SK-N-SH treated with all-trans-retinoic acid at 6 μM for 48 hours (cell line): ENCODE measurements around the gene RPAP3.

ENCODE experiments used
- ATAC-seq: fragments of 200-7000 bp; cut with Tn5 transposase; 3 replicates; pipeline ENCODE4 v1.9.1; 2020; ENCODE audit warnings: mild to moderate bottlenecking, moderate library complexity
- ARNTL ChIP-seq: fragments of 450-650 bp; formaldehyde crosslinking; IDR thresholded peaks from 2 replicates; pipeline ENCODE4 v1.5.0; 2020; ENCODE audit warnings: low read depth, mild to moderate bottlenecking, moderate library complexity, borderline replicate concordance
- BACH2 ChIP-seq: fragments of 250-450 bp; sonication (Bioruptor Pico); IDR thresholded peaks from 2 replicates; pipeline ENCODE4 v1.9.0; 2021; ENCODE audit warnings: mild to moderate bottlenecking, borderline replicate concordance
- CREB5 ChIP-seq: fragments of 250-450 bp; sonication (Bioruptor Pico); IDR thresholded peaks from 2 replicates; pipeline ENCODE4 v1.5.1; 2020; ENCODE audit warnings: low read depth, mild to moderate bottlenecking, moderate library complexity
- CSDC2 ChIP-seq: fragments of 250-450 bp; sonication (Bioruptor Pico); IDR thresholded peaks from 2 replicates; pipeline ENCODE4 v1.5.0; 2020; ENCODE audit warnings: mild to moderate bottlenecking, moderate library complexity
- ESRRG ChIP-seq: fragments of 250-450 bp; sonication (Bioruptor Pico); IDR thresholded peaks from 2 replicates; pipeline ENCODE4 v1.6.1; 2021; ENCODE audit warnings: mild to moderate bottlenecking
- GLIS3 ChIP-seq: fragments of 250-450 bp; sonication (Bioruptor Pico); IDR thresholded peaks from 2 replicates; pipeline ENCODE4 v1.5.0; 2020; ENCODE audit warnings: mild to moderate bottlenecking, moderate library complexity
- OSR1 ChIP-seq: fragments of 250-450 bp; sonication (Bioruptor Pico); IDR thresholded peaks from 2 replicates; pipeline ENCODE4 v1.8.0; 2022; ENCODE audit warnings: moderate library complexity, mild to moderate bottlenecking, inconsistent platforms
- PATZ1 ChIP-seq: fragments of 250-450 bp; sonication (Bioruptor Pico); IDR thresholded peaks from 2 replicates; pipeline ENCODE4 v1.8.0; 2020; ENCODE audit warnings: mild to moderate bottlenecking, moderate library complexity, borderline replicate concordance
- POU6F1 ChIP-seq: fragments of 250-450 bp; sonication (Bioruptor Pico); IDR thresholded peaks from 2 replicates; pipeline ENCODE4 v1.8.0; 2021; ENCODE audit warnings: low read depth, mild to moderate bottlenecking, moderate library complexity, borderline replicate concordance
- PPARA ChIP-seq: fragments of 250-450 bp; sonication (Bioruptor Pico); IDR thresholded peaks from 2 replicates; pipeline ENCODE4 v1.5.0; 2020; ENCODE audit warnings: mild to moderate bottlenecking, borderline replicate concordance
- RARB ChIP-seq: fragments of 250-450 bp; sonication (Bioruptor Pico); IDR thresholded peaks from 2 replicates; pipeline ENCODE4 v1.8.0; 2021; ENCODE audit warnings: mild to moderate bottlenecking, moderate library complexity
- SNAI2 ChIP-seq: fragments of 250-450 bp; sonication (Bioruptor Pico); IDR thresholded peaks from 2 replicates; pipeline ENCODE4 v1.5.0; 2020; ENCODE audit warnings: mild to moderate bottlenecking, moderate library complexity
- TCF4 ChIP-seq: fragments of 250-450 bp; sonication (Bioruptor Pico); IDR thresholded peaks from 2 replicates; pipeline ENCODE4 v1.8.0; 2021; ENCODE audit warnings: mild to moderate bottlenecking, moderate library complexity, borderline replicate concordance
- TOX ChIP-seq: fragments of 250-450 bp; sonication (Bioruptor Pico); IDR thresholded peaks from 2 replicates; pipeline ENCODE4 v1.8.0; 2021; ENCODE audit warnings: mild to moderate bottlenecking, moderate library complexity, borderline replicate concordance
- TSHZ2 ChIP-seq: fragments of 250-450 bp; sonication (Bioruptor Pico); IDR thresholded peaks from 2 replicates; pipeline ENCODE4 v1.5.0; 2020; ENCODE audit warnings: mild to moderate bottlenecking, moderate library complexity
- ZC3H10 ChIP-seq: fragments of 250-450 bp; sonication (Bioruptor Pico); IDR thresholded peaks from 2 replicates; pipeline ENCODE4 v1.5.1; 2021; ENCODE audit warnings: mild to moderate bottlenecking, moderate library complexity
- ZFP3 ChIP-seq: fragments of 250-450 bp; sonication (Bioruptor Pico); IDR thresholded peaks from 2 replicates; pipeline ENCODE4 v1.5.0; 2020; ENCODE audit warnings: mild to moderate bottlenecking, moderate library complexity
- ZFP30 ChIP-seq: fragments of 450-650 bp; formaldehyde crosslinking; IDR thresholded peaks from 2 replicates; pipeline ENCODE4 v1.5.0; 2022; ENCODE audit warnings: mild to moderate bottlenecking, moderate library complexity
- ZNF70 ChIP-seq: fragments of 450-650 bp; formaldehyde crosslinking; IDR thresholded peaks from 2 replicates; pipeline ENCODE4 v1.5.0; 2020; ENCODE audit warnings: mild to moderate bottlenecking, moderate library complexity
- ZNF8 ChIP-seq: fragments of 450-650 bp; formaldehyde crosslinking; IDR thresholded peaks from 2 replicates; pipeline ENCODE4 v1.5.0; 2020; ENCODE audit warnings: mild to moderate bottlenecking, moderate library complexity

The RPAP3 gene

GRCh38 chr12:47752121-47752520 is 46.3 kb upstream of the RPAP3 start:
- TF ChIP-seq ESRRG (CRISPR knock-in tag) (no peak), ZNF70 (CRISPR knock-in tag) (no peak), ZFP3 (CRISPR knock-in tag) (no peak), TOX (CRISPR knock-in tag) (no peak), ZFP30 (no peak), GLIS3 (CRISPR knock-in tag) (no peak)
- no peak for ATAC-seq

- ATAC-seq: no peak
- TF ChIP-seq BACH2 (CRISPR knock-in tag) (no peak), SNAI2 (CRISPR knock-in tag) (no peak), TCF4 (no peak), POU6F1 (CRISPR knock-in tag) (no peak), ESRRG (CRISPR knock-in tag) (no peak), PPARA (CRISPR knock-in tag) (no peak), OSR1 (no peak), ZFP30 (no peak), ARNTL (CRISPR knock-in tag) (no peak)
Measured at GRCh38 chr12:47751561-47751960, 45.7 kb upstream of the RPAP3 start.

- TF ChIP-seq ZFP30 (no peak), PATZ1 (CRISPR knock-in tag) (no peak), CREB5 (CRISPR knock-in tag) (no peak), OSR1 (no peak), TCF4 (no peak), TOX (CRISPR knock-in tag) (no peak), ZFP3 (CRISPR knock-in tag) (no peak), ARNTL (CRISPR knock-in tag) (no peak), PPARA (CRISPR knock-in tag) (no peak), SNAI2 (CRISPR knock-in tag) (no peak), ZC3H10 (CRISPR knock-in tag) (no peak), CSDC2 (CRISPR knock-in tag) (no peak), TSHZ2 (CRISPR knock-in tag) (no peak), RARB (CRISPR knock-in tag) (no peak)
- TF ChIP-seq, all 23 proteins: peak for 0
- no peak for ATAC-seq
Measured at GRCh38 chr12:47750916-47751470, 45.2 kb upstream of the RPAP3 start.

- no peak for TF ChIP-seq ZNF8 (CRISPR knock-in tag)
- no peak for ATAC-seq
Measured at GRCh38 chr12:47750229-47750798, 44.5 kb upstream of the RPAP3 start.
